Heart left ventricle (tissue), 16 donors: ENCODE data around the gene CDC42EP4. TPM values are rescaled to one million over a fixed set of nuclear protein-coding genes. Genes with fewer than 3 reads are reported as not detected.

ENCODE experiments used
- ATAC-seq, 4 donors: fragments of 200-7000 bp; cut with Tn5 transposase; one replicate each; pipeline ENCODE4 v1.9.1; 2020 to 2022; ENCODE audit warnings: moderate library complexity in 4 of 4, mild to moderate bottlenecking in 3 of 4, moderate number of reproducible peaks in 1 of 4
- DNase-seq, 5 donors: peaks; one replicate each; pipeline ENCODE4 v3.0.0-alpha.2; 2020
- H3K27ac ChIP-seq, 12 donors: fragments of 200-600 bp; sonication (generic) in 4 of 12; one replicate each; pipeline versions ENCODE4 v1.5.0 to v1.8.0; 2016 to 2022; ENCODE audit warnings: mild to moderate bottlenecking in 2 of 12
- H3K27me3 ChIP-seq, 9 donors: fragments of 200-600 bp; sonication (generic) in 2 of 9; one replicate each; pipeline versions ENCODE4 v1.5.1 to v1.8.0; 2016 to 2022; ENCODE audit warnings: mild to moderate bottlenecking in 3 of 9
- H3K36me3 ChIP-seq, 9 donors: fragments of 200-600 bp; sonication (generic) in 2 of 9; one replicate each; pipeline versions ENCODE4 v1.5.0 to v1.8.0; 2018 to 2022; ENCODE audit warnings: mild to moderate bottlenecking in 2 of 9
- H3K4me1 ChIP-seq, 12 donors: fragments of 200-600 bp; sonication (generic) in 4 of 12; one replicate each; pipeline versions ENCODE4 v1.5.0 to v1.8.0; 2016 to 2022; ENCODE audit warnings: mild to moderate bottlenecking in 3 of 12
- H3K4me3 ChIP-seq, 12 donors: fragments of 200-600 bp; sonication (generic) in 4 of 12; one replicate each; pipeline versions ENCODE4 v1.5.0 to v1.8.0; 2017 to 2022; ENCODE audit warnings: mild to moderate bottlenecking in 9 of 12, moderate library complexity in 4 of 12
- H3K9me3 ChIP-seq, 12 donors: fragments of 200-600 bp; sonication (generic) in 4 of 12; one replicate each; pipeline versions ENCODE4 v1.5.0 to v1.8.0; 2016 to 2022; ENCODE audit warnings: mild to moderate bottlenecking in 1 of 12
- CTCF ChIP-seq, 12 donors: fragments of 200-600 bp; sonication (generic) in 4 of 12; IDR thresholded peaks; one replicate each; pipeline versions ENCODE4 v1.5.0 to v1.8.0; 2018 to 2022; ENCODE audit warnings: antibody characterized with exemption in 12 of 12, mild to moderate bottlenecking in 5 of 12
- POLR2A ChIP-seq, 2 donors: fragments of 450-650 bp; IDR thresholded peaks; one replicate each; pipeline ENCODE4 v1.6.1; 2017; ENCODE audit warnings: antibody characterized with exemption in 2 of 2, mild to moderate bottlenecking in 2 of 2, moderate library complexity in 2 of 2
- WGBS, 4 donors: extraction: QIAGEN DNeasy Blood & Tissue Kit in 2 of 4; methylation state at CpG; one replicate each; pipeline versions ENCODE4 v1.1.5 to v1.1.7; 2013 to 2018; 5-methylcytosine and 5-hydroxymethylcytosine counted together
- intact Hi-C, 10 donors: fragments of 100-400 bp; cut with DNase I; formaldehyde crosslinking; loops; one replicate each; pipeline versions ENCODE4 v1.11.1 to v1.14.2; 2022
- polyA plus RNA-seq, 2 donors: library from polyadenylated mRNA; stranded (reverse); fragments of 200-250 nt; gene quantifications; one replicate each; pipeline ENCODE4 v1.2.3, GENCODE V29; 2013
- total RNA-seq, 9 donors: library from RNA; depleted of rRNA in 2 of 9; stranded (reverse); fragments of >200 nt in 2 of 9; fragmentation: NEBNext Ultra II Directional in 3 of 9; extraction: Animal tissue kit (Norgen Biotek cat#: 25700) in 3 of 9; gene quantifications; one replicate each; pipeline versions ENCODE4 v1.1.0 to v1.2.4, GENCODE V29; 2016 to 2023
- donor health status: ischemic (EF 13 %, LVEDD 7.1; RV severe dilation, severe dysfunction).
- donor health status: healthy with polysubstance abuse.
- donor health status: DM: no; HTN: yes; CAD: no.
- donor health status: DM: no; HTN: no; CAD: no.
- donor health status: ischemic (EF 25% LVEDD 6.9; RV normal size, moderate dysfunction).
- donor health status: ischemic (EF 25% LVEDD 5.7; RV mildly dilated, moderate dysfunction).
- donor health status: healthy.
- donor health status: DM: yes; HTN: yes; CAD: no.
- donor health status: ischemic (EF 35%, LVEDD 5.7; RV mildly dilated, moderate dysfunction).
- donor health status: nonischemic (EF 11% LVEDD 7.7; RV severe dilation, severe dysfunction).
- donor health status: DM: yes; HTN: yes; CAD: no.
- donor health status: PGD.
- donor health status: ischemic (EF 29% LVEDD 5.4; RV normal size, mild dysfunction).
- donor health status: nonischemic (EF 23%, LVEDD 6.1; RV moderate dilation, normal function).

CDC42EP4 gene
- total and polyA plus RNA-seq, 11 donors = 18.6 to 103 (median 37.5) TPM

DNA sequence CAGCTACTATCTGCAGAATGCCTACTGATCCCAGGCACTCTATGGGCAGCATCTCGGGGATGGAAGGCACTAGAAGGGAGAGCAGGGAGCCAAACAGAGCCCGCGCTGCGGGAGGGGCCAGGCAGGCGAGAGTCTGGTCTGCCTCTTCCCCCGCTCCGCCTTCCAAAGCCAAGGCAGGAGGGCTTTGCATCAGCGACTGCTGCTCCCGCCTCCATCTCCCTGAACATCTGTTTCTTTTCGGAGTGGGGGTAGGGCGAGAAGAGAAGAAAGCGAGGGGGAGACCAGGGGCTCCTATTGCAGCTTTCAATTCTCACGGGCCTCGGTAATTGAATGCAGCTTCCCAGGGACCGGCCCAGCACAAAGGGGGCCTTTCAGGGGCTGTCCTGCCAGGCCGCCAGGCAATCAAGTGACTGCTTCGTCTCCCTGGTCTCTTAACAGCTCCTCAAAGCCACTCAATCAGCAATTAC, 31.4 kb upstream of the CDC42EP4 start:
- Histone ChIP-seq H3K36me3 (no peaks in the 10 kb centered on the region), H3K4me3 (peak overlapping the region in 7 of 12 donors; percentile 1 to 35 (median 16)), H3K4me1 (peaks cover 0 to 33% (median 17%) of the 10 kb centered on the region in 12 donors), H3K27me3 (no peaks in the 10 kb centered on the region), H3K27ac (peak overlapping the region in 10 of 12 donors; percentile 12 to 91 (median 56)), H3K9me3 (no peaks in the 10 kb centered on the region)
- no peak for TF ChIP-seq CTCF (IDR thresholded peaks at IDR 0.05)
- 58 to 71% (median 61%) methylated on average over 15 to 17 of the region's 17 CpGs for WGBS, 4 donors
- DNase-seq = peak; percentile 66 to 87 (median 79)
- peak in 3 of 4 donors; percentile 54 to 71 (median 55) for ATAC-seq
- intact Hi-C loops = no loop called here

- DNase-seq = no peak
- no peaks in the 10 kb centered on the region for H3K9me3 ChIP-seq
- ATAC-seq = peak in 2 of 4 donors; percentile 3 to 37
- peak overlapping the region in 6 of 12 donors; percentile 1 to 35 (median 14) for H3K4me3 ChIP-seq
- intact Hi-C loops = no loop called here
- 23 to 65% (median 52%) methylated on average over 5 to 7 of the region's 7 CpGs for WGBS, 4 donors
- no peaks in the 10 kb centered on the region for H3K27me3 ChIP-seq
- TF ChIP-seq CTCF (IDR thresholded peaks at IDR 0.05) = peak in 2 of 12 donors; percentile 4 to 6
- TF ChIP-seq POLR2A (IDR thresholded peaks at IDR 0.05) = no peak
- H3K4me1 ChIP-seq = peaks cover 0 to 34% (median 17%) of the 10 kb centered on the region in 12 donors
- peak overlapping the region in 9 of 12 donors; percentile 24 to 91 (median 56) for H3K27ac ChIP-seq
- H3K36me3 ChIP-seq = no peaks in the 10 kb centered on the region
These were observed 30.9 kb upstream of the CDC42EP4 start for GRCh38 chr17:73342541-73343167.

- TF ChIP-seq CTCF (IDR thresholded peaks at IDR 0.05) (no peak), POLR2A (IDR thresholded peaks at IDR 0.05) (no peak)
- peak; percentile 70 to 89 (median 77) for DNase-seq
- no peaks in the 10 kb centered on the region for H3K27me3 ChIP-seq
- H3K36me3 ChIP-seq = no peaks in the 10 kb centered on the region
- intact Hi-C loops = no loop called here
- no peak overlapping the region for H3K4me3 ChIP-seq
- H3K9me3 ChIP-seq = no peaks in the 10 kb centered on the region
- H3K27ac ChIP-seq = peak overlapping the region in 8 of 12 donors; percentile 14 to 91 (median 56)
- ATAC-seq = peak; percentile 75 to 89 (median 84)
- peaks cover 0 to 36% (median 17%) of the 10 kb centered on the region in 12 donors for H3K4me1 ChIP-seq
- 41 to 53% (median 47%) methylated on average over 8 to 12 of the region's 12 CpGs for WGBS, 4 donors
These were observed 30.3 kb upstream of the CDC42EP4 start for GRCh38 chr17:73342050-73342522.

GRCh38 chr17:73341350-73342049, 29.7 kb upstream of the CDC42EP4 start:
- intact Hi-C loops = no loop called here
- H3K36me3 ChIP-seq = no peaks in the 10 kb centered on the region
- TF ChIP-seq POLR2A (IDR thresholded peaks at IDR 0.05) (no peak), CTCF (IDR thresholded peaks at IDR 0.05) (no peak)

More at GRCh38 chr17:73341350-73342049, 29.7 kb upstream of the CDC42EP4 start:
- Histone ChIP-seq H3K4me1 (peaks cover 0 to 36% (median 17%) of the 10 kb centered on the region in 12 donors), H3K9me3 (no peaks in the 10 kb centered on the region), H3K27me3 (no peaks in the 10 kb centered on the region), H3K27ac (peak overlapping the region in 3 of 12 donors; percentile 28 to 91 (median 61)), H3K4me3 (no peak overlapping the region)
- WGBS, 4 donors = 48 to 60% (median 56%) methylated on average over 15 of the region's 15 CpGs
- DNase-seq = no peak
- ATAC-seq = peak in 2 of 4 donors; percentile 2 to 19
